ENCODE data around the gene ECHDC3.

DNA sequence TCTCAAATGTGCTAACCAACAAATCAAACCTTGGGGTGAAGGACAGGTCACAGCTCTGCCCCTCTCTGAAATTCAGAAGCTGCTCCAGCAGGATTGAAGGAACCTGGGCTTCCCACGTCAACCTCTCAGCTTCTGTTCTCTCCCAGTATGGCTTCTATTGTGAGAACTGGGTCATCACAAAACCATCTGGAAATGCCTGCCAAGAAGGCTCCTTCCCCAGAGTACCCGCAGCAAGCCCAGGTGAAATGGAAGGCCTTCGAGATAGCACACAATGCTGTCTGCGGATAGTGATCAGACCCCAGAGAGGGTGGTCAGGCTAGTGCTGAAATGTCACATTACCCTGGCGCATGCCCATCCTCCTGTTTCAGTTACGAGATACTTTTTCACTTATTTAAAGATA lies 64.5 kb downstream of the ECHDC3 start:
- TF ChIP-seq REST (IDR thresholded peaks at IDR 0.05; ENCODE audit: low read depth): no peak
- no peak for TF ChIP-seq CTCF (IDR thresholded peaks at IDR 0.05 in 2 of 3, conservative IDR thresholded peaks at IDR 0.05 in 1 of 3; ENCODE audit: borderline replicate concordance in 1 of 3, insufficient read depth in 1 of 3, low read depth in 2 of 3, low read length in 2 of 3)
- no peak for TF ChIP-seq EZH2phosphoT487 (IDR thresholded peaks at IDR 0.05; ENCODE audit: borderline replicate concordance)
- no peak for TF ChIP-seq EZH2 (IDR thresholded peaks at IDR 0.05)
- no peak for TF ChIP-seq ELF1 (IDR thresholded peaks at IDR 0.05; ENCODE audit: borderline replicate concordance, low read depth)
- no peak for TF ChIP-seq SIN3A (IDR thresholded peaks at IDR 0.05; ENCODE audit: low read depth)
- no peak for TF ChIP-seq SP1 (IDR thresholded peaks at IDR 0.05; ENCODE audit: low read depth)
- TF ChIP-seq ZNF274 (IDR thresholded peaks at IDR 0.05; ENCODE audit: low read depth, low read length): no peak
- no peak for TF ChIP-seq JUND (IDR thresholded peaks at IDR 0.05)
- TF ChIP-seq YY1 (IDR thresholded peaks at IDR 0.05; ENCODE audit: extremely low read depth, insufficient replicate concordance, low read depth, low read length): no peak
- TF ChIP-seq CBX3 (IDR thresholded peaks at IDR 0.05; ENCODE audit: low read depth): no peak
